GM19043 (cell line): ENCODE results near the gene CXCL8.

Experiments used
- ATAC-seq: cut with Tn5 transposase; IDR thresholded peaks from one replicate; pipeline ENCODE4 v1.9.1; 2021; ENCODE audit warnings: low read depth; ENCODE audit not compliant: unreplicated experiment

The CXCL8 gene

GRCh38 chr4:73788411-73788810, 48.0 kb downstream of the CXCL8 start:
- no peak for ATAC-seq
